Panc1 (cell line): ENCODE measurements around the gene C5orf46. TPM values are rescaled to one million over a fixed set of nuclear protein-coding genes. Genes with fewer than 3 reads are reported as not detected.
"Not testable (repeated sequence)": the region's sequence is repeated elsewhere in the genome, so short reads cannot be mapped to it uniquely, and the experiment has no call there.

Experiments
- ATAC-seq: fragments of 200-7000 bp; cut with Tn5 transposase; 2 replicates; pipeline ENCODE4 v1.9.1; 2020; ENCODE audit warnings: mild to moderate bottlenecking, moderate library complexity
- BruUV-seq: library from RNA; stranded (reverse); fragments of 400-500 nt; replicated peaks from 2 replicates; lab custom pipeline; 2021; lab: Mats Ljungman, UMichigan
- CTCF ChIA-PET: fragments of 300-600 bp; sonication (Branson Sonifier 250); formaldehyde crosslinking; loops from one replicate; lab custom pipeline; 2022; ENCODE audit warnings: antibody characterized with exemption; lab: Charles Lee
- POLR2A ChIA-PET: fragments of 300-600 bp; sonication (Branson Sonifier 250); formaldehyde crosslinking; loops from one replicate; lab custom pipeline; 2022; ENCODE audit warnings: antibody characterized with exemption; lab: Charles Lee
- DNase-seq: peaks from one replicate; pipeline ENCODE4 v3.0.0-alpha.2; 2010; ENCODE audit warnings: low read depth, low spot score
- H3K27ac ChIP-seq: 2 replicates; pipeline ENCODE4 v1.5.1; 2011; ENCODE audit warnings: mild to moderate bottlenecking, low read length, inconsistent platforms
- H3K27me3 ChIP-seq: fragments of 200-500 bp; sonication (Bioruptor generic); 2 replicates; pipeline ENCODE4 v1.6.0; 2014; ENCODE audit warnings: low read length, inconsistent platforms; ENCODE audit not compliant: control insufficient read depth, insufficient read depth
- H3K36me3 ChIP-seq: fragments of 200-500 bp; sonication (Bioruptor generic); 2 replicates; pipeline ENCODE4 v1.5.1; 2014; ENCODE audit warnings: inconsistent platforms, mild to moderate bottlenecking, low read length, moderate library complexity; ENCODE audit not compliant: control insufficient read depth, insufficient read depth
- H3K4me1 ChIP-seq: 2 replicates; pipeline ENCODE4 v1.5.1; 2011; ENCODE audit warnings: inconsistent platforms, mild to moderate bottlenecking, low read length, moderate library complexity; ENCODE audit not compliant: control insufficient read depth, insufficient read depth
- H3K4me3 ChIP-seq, 2 experiments: 2 replicates each; pipeline ENCODE4 v1.5.1; 2011 to 2012; ENCODE audit warnings: low read depth in 2 of 2, low read length in 2 of 2, mild to moderate bottlenecking in 2 of 2, inconsistent platforms in 1 of 2, moderate library complexity in 1 of 2
- H3K9me3 ChIP-seq: fragments of 200-500 bp; sonication (Bioruptor generic); 2 replicates; pipeline ENCODE4 v1.5.1; 2014; ENCODE audit warnings: low read depth, mild to moderate bottlenecking, inconsistent platforms, low read length, moderate library complexity; ENCODE audit not compliant: control insufficient read depth, insufficient read depth
- POLR2AphosphoS5 ChIP-seq: IDR thresholded peaks from 2 replicates; pipeline ENCODE4 v1.6.1; 2012; ENCODE audit warnings: mild to moderate bottlenecking, low read depth, low read length, moderate library complexity
- TCF7L2 ChIP-seq: IDR thresholded peaks from 2 replicates; pipeline ENCODE4 v1.6.1; 2011; ENCODE audit warnings: mild to moderate bottlenecking, low read depth, low read length, inconsistent platforms
- in situ Hi-C: cut with HindIII; loops from 2 replicates; pipeline ENCODE4 v1.10.0; 2016; ENCODE audit warnings: low sequenced_read_pairs, low pct_unique_long_range_greater_than_20kb
- intact Hi-C: fragments of 100-400 bp; cut with micrococcal nuclease; formaldehyde crosslinking; loops from one replicate; pipeline ENCODE4 v1.10.0; 2022; ENCODE audit not compliant: unreplicated experiment
- total RNA-seq: library from RNA; stranded (reverse); gene quantifications from one replicate; pipeline ENCODE4 v1.2.1, GENCODE V29; 2021; ENCODE audit not compliant: unreplicated experiment
- TF ChIP-seq, protein P1 (sequence below): fragments of 450-650 bp; IDR thresholded peaks from 2 replicates; pipeline ENCODE4 v1.5.1; 2017; ENCODE audit warnings: mild to moderate bottlenecking
- TF ChIP-seq, protein P2 (sequence below), 2 experiments: IDR thresholded peaks; 2 replicates each; pipeline ENCODE4 v1.6.1; 2011 to 2012; ENCODE audit warnings: low read depth in 2 of 2, control low read depth in 1 of 2, low read length in 1 of 2, mild to moderate bottlenecking in 1 of 2, moderate library complexity in 1 of 2; ENCODE audit not compliant: insufficient read depth in 1 of 2

C5orf46 gene
- total RNA-seq, 1 experiment from 2014 or later = not detected

DNA sequence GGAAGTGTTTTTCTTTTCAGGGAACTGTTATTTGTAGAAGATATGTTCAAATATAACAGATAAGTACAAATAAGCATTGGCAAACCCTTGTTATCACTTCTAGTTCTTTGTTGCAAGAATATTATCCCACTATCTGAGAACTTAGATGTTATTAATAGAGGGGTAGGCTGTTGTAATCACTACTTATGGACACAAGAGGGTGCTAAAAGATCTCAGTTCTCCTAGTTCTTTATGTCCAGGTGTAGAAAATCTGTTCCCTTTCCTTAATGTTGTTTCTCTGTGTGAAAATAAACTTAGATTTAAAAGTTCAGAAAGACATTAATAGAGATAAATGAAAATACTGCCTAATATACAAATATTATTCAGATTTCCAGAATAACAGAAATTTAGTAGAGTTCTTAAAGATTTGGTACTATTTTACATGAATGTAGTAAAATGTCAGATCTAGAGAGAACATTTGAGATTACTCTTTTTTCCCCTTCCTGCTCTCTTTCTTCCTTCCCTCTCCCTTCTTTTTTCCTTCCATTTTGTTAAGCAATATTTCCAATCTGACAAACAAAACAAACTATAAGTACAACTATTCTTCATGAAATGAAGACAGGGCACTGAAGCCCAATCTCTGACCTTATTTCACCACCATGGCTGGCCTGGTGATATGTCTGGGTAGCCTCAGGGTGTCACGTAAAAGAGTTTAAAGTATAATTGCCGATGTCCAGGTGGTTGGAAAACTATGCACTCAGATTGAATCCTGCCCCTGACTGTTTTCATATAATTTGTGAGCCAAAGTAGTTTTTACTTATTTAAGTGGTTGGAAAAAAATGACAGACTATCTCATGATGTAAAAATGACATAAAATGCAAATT lies 43.6 kb upstream of the C5orf46 start:
- ChIA-PET POLR2A (no interaction called here), CTCF (no interaction called here)
- Histone ChIP-seq H3K9me3 (no peaks in the 10 kb centered on the region), H3K4me3 (no peak overlapping the region), H3K27me3 (no peaks in the 10 kb centered on the region), H3K36me3 (no peaks in the 10 kb centered on the region), H3K27ac (no peak overlapping the region), H3K4me1 (no peaks in the 10 kb centered on the region)
- TF ChIP-seq, protein P1, sequence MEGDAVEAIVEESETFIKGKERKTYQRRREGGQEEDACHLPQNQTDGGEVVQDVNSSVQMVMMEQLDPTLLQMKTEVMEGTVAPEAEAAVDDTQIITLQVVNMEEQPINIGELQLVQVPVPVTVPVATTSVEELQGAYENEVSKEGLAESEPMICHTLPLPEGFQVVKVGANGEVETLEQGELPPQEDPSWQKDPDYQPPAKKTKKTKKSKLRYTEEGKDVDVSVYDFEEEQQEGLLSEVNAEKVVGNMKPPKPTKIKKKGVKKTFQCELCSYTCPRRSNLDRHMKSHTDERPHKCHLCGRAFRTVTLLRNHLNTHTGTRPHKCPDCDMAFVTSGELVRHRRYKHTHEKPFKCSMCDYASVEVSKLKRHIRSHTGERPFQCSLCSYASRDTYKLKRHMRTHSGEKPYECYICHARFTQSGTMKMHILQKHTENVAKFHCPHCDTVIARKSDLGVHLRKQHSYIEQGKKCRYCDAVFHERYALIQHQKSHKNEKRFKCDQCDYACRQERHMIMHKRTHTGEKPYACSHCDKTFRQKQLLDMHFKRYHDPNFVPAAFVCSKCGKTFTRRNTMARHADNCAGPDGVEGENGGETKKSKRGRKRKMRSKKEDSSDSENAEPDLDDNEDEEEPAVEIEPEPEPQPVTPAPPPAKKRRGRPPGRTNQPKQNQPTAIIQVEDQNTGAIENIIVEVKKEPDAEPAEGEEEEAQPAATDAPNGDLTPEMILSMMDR = peak; percentile 65; the same call in 1 of the 2 replicates
- TF ChIP-seq, protein P2, sequence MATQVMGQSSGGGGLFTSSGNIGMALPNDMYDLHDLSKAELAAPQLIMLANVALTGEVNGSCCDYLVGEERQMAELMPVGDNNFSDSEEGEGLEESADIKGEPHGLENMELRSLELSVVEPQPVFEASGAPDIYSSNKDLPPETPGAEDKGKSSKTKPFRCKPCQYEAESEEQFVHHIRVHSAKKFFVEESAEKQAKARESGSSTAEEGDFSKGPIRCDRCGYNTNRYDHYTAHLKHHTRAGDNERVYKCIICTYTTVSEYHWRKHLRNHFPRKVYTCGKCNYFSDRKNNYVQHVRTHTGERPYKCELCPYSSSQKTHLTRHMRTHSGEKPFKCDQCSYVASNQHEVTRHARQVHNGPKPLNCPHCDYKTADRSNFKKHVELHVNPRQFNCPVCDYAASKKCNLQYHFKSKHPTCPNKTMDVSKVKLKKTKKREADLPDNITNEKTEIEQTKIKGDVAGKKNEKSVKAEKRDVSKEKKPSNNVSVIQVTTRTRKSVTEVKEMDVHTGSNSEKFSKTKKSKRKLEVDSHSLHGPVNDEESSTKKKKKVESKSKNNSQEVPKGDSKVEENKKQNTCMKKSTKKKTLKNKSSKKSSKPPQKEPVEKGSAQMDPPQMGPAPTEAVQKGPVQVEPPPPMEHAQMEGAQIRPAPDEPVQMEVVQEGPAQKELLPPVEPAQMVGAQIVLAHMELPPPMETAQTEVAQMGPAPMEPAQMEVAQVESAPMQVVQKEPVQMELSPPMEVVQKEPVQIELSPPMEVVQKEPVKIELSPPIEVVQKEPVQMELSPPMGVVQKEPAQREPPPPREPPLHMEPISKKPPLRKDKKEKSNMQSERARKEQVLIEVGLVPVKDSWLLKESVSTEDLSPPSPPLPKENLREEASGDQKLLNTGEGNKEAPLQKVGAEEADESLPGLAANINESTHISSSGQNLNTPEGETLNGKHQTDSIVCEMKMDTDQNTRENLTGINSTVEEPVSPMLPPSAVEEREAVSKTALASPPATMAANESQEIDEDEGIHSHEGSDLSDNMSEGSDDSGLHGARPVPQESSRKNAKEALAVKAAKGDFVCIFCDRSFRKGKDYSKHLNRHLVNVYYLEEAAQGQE (IDR thresholded peaks at IDR 0.05; ENCODE audit: insufficient read depth in 1 of 2, low read depth in 2 of 2, low read length in 1 of 2) = no peak
- no TSS peak for BruUV-seq
- DNase-seq = peak; percentile 25
- peak; percentile 84 for ATAC-seq
- intact Hi-C loops (loop anchor here (2.0 to 5.0 kb wide), 3 partner anchors 171 to 777 kb away; no protein-coding TSS in a partner anchor), in situ Hi-C loops (no loop called here)

- BruUV-seq, H3K27ac ChIP-seq, H3K27me3 ChIP-seq, H3K4me3 ChIP-seq, DNase-seq, ATAC-seq, H3K36me3 ChIP-seq, H3K4me1 ChIP-seq, CTCF ChIA-PET, POLR2A ChIA-PET, H3K9me3 ChIP-seq, in situ Hi-C loops: not testable (repeated sequence)
- intact Hi-C loops = loop anchor here (5.0 kb wide), 1 partner anchor 426 kb away; no protein-coding TSS in a partner anchor
Observed at GRCh38 chr5:147946658-147947274, 40.4 kb upstream of the C5orf46 start.

DNA sequence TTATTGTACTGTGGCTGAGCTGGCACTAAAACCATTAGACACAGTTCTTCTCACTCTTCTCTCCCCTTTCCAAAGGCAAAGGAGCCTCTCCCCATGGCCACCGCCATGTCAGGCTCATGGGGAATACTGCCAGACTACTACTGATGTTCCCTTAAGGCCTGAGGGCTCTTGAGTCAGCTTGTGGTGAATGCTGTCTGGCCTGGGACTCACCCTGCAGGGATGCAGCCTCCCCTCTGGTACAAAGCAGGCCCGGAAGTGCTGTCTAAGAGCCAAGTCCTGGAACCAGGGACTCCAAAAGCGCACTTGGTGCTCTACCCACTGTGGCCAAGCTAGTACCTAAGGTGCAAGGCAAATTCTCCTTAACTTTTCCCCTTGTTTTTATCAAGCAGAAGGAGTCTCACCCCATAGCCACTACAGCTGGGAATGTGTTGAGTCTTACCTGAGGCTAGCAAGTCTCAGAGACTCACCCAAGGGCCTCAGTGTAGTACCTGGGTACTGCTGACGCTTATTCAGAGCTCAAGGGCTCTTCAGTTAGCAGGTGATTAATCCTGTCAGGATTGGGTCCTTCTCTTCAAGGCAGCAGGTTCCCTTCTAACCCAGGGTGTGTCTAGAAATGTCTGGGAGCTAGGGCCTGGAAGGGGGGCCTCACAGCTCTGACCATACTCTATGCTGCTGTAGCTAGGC lies 33.2 kb upstream of the C5orf46 start:
- intact Hi-C loops (no loop called here), in situ Hi-C loops (no loop called here)
- BruUV-seq = no TSS peak

More for the DNA sequence above, 33.2 kb upstream of the C5orf46 start:
- Histone ChIP-seq H3K27ac (no peak overlapping the region), H3K9me3 (no peaks in the 10 kb centered on the region), H3K4me3 (no peak overlapping the region), H3K27me3 (no peaks in the 10 kb centered on the region), H3K4me1 (no peaks in the 10 kb centered on the region), H3K36me3 (no peaks in the 10 kb centered on the region)
- DNase-seq = no peak
- TF ChIP-seq TCF7L2 = no peak
- TF ChIP-seq, protein P1 = no peak
- TF ChIP-seq POLR2AphosphoS5 = no peak
- ChIA-PET POLR2A (no interaction called here), CTCF (no interaction called here)
- ATAC-seq = no peak
